ENCODE measurements around the gene PKP2.

PKP2 gene

GRCh38 chr12:32743264-32743663, 153.3 kb downstream of the PKP2 start:
- FAIRE-seq, result no peak

- FAIRE-seq, result no peak
Observed at GRCh38 chr12:32742133-32742532, 154.4 kb downstream of the PKP2 start.
